Measurements from ENCODE around the gene RAB1B.

- TF ChIP-seq, protein P1, sequence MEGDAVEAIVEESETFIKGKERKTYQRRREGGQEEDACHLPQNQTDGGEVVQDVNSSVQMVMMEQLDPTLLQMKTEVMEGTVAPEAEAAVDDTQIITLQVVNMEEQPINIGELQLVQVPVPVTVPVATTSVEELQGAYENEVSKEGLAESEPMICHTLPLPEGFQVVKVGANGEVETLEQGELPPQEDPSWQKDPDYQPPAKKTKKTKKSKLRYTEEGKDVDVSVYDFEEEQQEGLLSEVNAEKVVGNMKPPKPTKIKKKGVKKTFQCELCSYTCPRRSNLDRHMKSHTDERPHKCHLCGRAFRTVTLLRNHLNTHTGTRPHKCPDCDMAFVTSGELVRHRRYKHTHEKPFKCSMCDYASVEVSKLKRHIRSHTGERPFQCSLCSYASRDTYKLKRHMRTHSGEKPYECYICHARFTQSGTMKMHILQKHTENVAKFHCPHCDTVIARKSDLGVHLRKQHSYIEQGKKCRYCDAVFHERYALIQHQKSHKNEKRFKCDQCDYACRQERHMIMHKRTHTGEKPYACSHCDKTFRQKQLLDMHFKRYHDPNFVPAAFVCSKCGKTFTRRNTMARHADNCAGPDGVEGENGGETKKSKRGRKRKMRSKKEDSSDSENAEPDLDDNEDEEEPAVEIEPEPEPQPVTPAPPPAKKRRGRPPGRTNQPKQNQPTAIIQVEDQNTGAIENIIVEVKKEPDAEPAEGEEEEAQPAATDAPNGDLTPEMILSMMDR (IDR thresholded peaks at IDR 0.05): no peak
- no peak for TF ChIP-seq POLR2A (IDR thresholded peaks at IDR 0.05)
Observed at GRCh38 chr11:66231561-66231960, 36.9 kb upstream of the RAB1B start.

Measured in uterus (tissue), 2 donors.